GM23248 (cell line): ENCODE data around the gene SPACA4.

Experiments
- EZH2 ChIP-seq: fragments of 200-600 bp; sonication (generic); IDR thresholded peaks from 2 replicates; pipeline ENCODE4 v1.6.1; 2018; ENCODE audit warnings: antibody characterized with exemption, mild to moderate bottlenecking; ENCODE audit not compliant: insufficient read depth, poor library complexity, severe bottlenecking
- EZH2phosphoT487 ChIP-seq: fragments of 200-600 bp; sonication (generic); IDR thresholded peaks from 2 replicates; pipeline ENCODE4 v1.6.1; 2018; ENCODE audit warnings: antibody characterized with exemption, moderate library complexity, mild to moderate bottlenecking, low read depth; ENCODE audit not compliant: insufficient read depth

GRCh38 chr19:48654299-48655059 lies 47.9 kb downstream of the SPACA4 start:
- TF ChIP-seq EZH2 (no peak), EZH2phosphoT487 (no peak)
